ENCODE results near the gene RIPOR3.

RIPOR3 gene

GRCh38 chr20:50690650-50691572 is at the start of gene RIPOR3:
TSS of gene RIPOR3 (minus strand) at chr20:50691542. CDS start at chr20:50691128, 414 bp downstream.
- DNase-seq, result no peak

- DNase-seq, result no peak
Observed at GRCh38 chr20:50737352-50737751, 46.0 kb upstream of the RIPOR3 start.

GRCh38 chr20:50735813-50736212 is 44.5 kb upstream of the RIPOR3 start:
- DNase-seq, result no peak

GRCh38 chr20:50734730-50735679 is 43.7 kb upstream of the RIPOR3 start:
- DNase-seq, result no peak

- DNase-seq, result no peak
Observed at GRCh38 chr20:50733644-50734349, 42.5 kb upstream of the RIPOR3 start.

- DNase-seq, result no peak
Observed at GRCh38 chr20:50731930-50732690, 40.8 kb upstream of the RIPOR3 start.

GRCh38 chr20:50731055-50731929 is 40.0 kb upstream of the RIPOR3 start, which contains the start of gene PARD6B:
TSS of gene PARD6B (plus strand) at chr20:50731580. CDS start at chr20:50731787, 207 bp downstream.
- peak; percentile 90 for DNase-seq

- DNase-seq, result no peak
Observed at GRCh38 chr20:50730765-50731054, 39.4 kb upstream of the RIPOR3 start.

GRCh38 chr20:50729901-50730764 is 38.8 kb upstream of the RIPOR3 start:
- no peak for DNase-seq

- DNase-seq, result no peak
Observed at GRCh38 chr20:50728981-50729874, 37.9 kb upstream of the RIPOR3 start.

- DNase-seq, result no peak
Observed at GRCh38 chr20:50728486-50728980, 37.2 kb upstream of the RIPOR3 start.

GRCh38 chr20:50727792-50728485 is 36.6 kb upstream of the RIPOR3 start:
- DNase-seq, result no peak

- DNase-seq, result no peak
Observed at GRCh38 chr20:50726955-50727791, 35.8 kb upstream of the RIPOR3 start.

GRCh38 chr20:50725724-50726005 is 34.3 kb upstream of the RIPOR3 start:
- no peak for DNase-seq

- DNase-seq, result no peak
Observed at GRCh38 chr20:50724851-50725723, 33.7 kb upstream of the RIPOR3 start.

GRCh38 chr20:50724112-50724725 is 32.9 kb upstream of the RIPOR3 start:
- no peak for DNase-seq

Data from GF-D8 (cell line).